ENCODE measurements around the gene INPP5A.

INPP5A gene

DNA sequence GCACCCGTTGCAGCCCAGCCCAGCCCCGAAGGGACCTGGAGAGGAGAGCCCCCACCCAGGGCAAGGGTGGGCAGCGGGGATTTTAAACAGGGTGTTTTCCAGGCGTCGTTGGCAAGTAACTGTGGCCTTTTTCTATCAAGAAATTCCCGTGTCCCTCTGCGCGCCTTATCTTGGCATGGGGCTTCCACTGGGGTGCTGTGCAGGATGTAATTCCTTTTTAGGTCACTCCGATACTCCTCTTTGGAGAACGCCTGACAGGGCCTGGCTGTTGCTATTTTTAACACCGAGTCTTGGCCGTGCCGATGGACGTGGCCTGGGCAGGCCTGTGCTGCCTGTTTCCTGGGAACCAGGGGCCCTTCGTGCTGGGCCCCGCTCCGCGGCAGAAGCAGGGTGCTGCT lies 93.8 kb downstream of the INPP5A start:
- DNase-seq (ENCODE audit: low read depth), result peak; percentile 24

DNA sequence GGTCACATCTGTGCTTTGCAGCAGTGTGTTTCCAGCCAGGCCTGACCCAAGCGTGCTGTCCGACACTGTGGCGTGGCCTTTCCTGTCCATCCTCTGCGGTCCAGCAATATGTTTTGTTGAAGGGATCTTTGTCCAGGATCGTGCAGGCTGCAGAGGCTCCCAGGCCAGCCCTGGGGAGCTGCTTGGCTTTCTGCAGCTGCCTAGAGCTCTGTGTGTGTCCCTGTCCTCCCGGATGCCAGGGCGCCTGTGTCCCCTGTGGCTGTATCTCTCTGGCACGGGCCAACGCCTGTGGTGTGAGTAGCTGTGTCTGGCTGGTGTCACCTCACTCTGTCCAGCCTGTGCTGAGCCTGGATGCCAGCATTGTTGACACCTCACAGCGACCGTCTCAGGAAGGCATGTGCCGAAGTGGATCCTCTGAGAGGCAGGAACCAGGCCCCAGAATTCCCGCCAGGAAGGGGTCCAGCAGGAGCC lies 94.5 kb downstream of the INPP5A start:
- no peak for DNase-seq (ENCODE audit: low read depth)

DNA sequence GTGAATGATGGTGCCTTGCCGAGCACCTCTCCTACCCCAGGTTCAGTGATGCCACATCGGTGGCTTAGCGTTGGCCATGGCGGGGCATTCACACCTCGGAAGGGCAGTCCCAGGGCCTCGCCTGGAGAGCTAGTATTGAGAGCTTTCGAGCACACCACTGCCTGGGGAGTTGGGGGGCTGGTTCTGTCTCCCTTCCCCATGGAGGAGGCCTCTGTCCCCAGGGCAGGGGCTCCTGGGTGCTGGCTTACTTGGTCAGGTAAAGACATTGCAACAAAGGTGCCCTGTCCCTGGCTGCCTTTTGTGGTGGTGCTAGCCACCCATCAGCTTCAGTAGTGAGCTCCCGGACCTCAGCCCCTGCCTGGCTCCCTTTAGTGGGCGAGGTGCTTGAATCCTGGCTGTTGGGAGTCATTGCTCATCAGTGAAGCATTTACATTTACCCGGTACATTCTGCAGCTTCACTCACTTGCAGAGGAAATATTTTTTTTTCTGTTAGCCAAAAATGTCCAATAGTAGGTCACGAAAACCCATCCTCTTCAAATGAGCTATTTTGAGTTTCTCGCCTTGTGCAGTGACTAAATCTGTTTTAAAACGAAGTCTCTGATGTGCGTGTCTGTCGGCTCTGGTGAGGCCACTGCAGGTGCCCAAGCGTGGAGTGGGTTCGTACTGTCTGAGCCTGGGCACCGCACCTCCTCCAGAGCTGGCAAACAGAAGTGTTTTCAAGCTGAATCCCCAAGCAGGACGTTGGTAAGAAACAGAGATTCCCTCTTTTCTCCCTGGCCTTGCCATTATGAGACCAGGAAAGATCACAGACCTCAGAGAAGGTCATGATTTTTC lies 95.5 kb downstream of the INPP5A start:
- no peak for DNase-seq (ENCODE audit: low read depth)

DNA sequence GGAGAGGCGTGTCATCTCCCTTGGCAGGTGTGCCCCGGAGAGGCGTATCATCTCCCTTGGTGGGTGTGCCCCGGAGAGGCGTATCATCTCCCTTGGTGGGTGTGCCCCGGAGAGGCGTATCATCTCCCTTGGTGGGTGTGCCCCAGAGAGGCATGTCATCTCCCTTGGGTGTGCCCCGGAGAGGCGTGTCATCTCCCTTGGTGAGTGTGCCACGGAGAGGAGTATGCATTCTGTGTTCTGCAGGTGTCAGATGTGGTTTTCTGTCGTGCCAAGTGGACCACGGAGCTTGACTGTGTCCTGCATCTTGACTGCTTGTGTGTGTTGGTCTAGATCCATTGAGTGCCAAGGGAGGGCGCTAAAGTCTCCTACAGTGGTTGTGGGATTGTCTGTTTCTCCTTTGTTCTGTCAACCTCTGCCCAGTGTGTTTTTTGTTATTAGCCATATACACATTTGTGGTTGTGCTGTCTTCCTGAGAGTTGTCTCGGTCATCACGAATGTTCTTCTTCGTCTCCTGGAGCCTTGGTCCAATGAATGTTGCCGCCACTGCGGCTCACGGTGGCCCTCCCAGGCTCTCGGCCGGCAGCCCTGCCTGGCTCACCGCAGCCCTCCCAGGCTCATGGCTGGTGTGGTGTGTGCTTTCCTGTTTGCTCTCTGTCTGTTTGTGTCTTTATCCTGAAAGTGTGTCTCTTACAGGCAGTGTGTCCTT lies 96.8 kb downstream of the INPP5A start:
- no peak for DNase-seq (ENCODE audit: low read depth)

DNA sequence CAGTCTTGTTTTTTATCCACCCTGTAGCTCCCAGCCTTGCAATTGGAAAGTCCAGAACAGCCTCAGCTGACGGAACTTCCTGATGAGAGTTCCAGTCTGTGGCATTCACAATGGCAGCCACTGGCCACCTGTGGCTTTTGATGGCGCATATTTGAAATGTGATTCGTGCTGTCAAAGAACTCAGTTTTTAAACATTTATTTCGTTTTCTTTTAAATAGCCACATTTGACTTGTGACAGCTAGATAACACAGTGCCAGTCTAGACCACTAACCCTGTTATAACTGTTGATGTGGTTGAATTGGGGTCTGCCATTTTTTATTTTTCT lies 97.3 kb downstream of the INPP5A start:
- DNase-seq (ENCODE audit: low read depth), result no peak

DNA sequence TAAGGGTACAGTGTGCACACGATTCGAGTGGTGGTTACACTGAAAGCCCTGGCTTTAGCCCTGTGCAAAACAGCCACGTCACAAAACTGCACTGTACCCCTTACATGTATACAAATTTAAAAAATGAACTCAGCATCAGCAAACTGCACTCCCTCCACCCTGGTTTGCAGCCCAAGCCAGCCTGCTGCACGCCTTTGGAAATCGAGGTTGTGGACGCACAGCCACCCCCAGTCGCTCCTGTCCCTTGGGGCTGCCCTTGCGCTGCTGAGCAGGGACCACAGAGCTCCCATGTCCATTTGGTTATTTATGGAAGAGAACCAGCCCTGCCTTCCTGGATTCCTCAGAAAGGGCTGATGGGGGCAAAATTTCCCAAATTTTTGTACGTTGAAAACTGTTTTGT lies 98.8 kb downstream of the INPP5A start:
- no peak for DNase-seq (ENCODE audit: low read depth)

DNA sequence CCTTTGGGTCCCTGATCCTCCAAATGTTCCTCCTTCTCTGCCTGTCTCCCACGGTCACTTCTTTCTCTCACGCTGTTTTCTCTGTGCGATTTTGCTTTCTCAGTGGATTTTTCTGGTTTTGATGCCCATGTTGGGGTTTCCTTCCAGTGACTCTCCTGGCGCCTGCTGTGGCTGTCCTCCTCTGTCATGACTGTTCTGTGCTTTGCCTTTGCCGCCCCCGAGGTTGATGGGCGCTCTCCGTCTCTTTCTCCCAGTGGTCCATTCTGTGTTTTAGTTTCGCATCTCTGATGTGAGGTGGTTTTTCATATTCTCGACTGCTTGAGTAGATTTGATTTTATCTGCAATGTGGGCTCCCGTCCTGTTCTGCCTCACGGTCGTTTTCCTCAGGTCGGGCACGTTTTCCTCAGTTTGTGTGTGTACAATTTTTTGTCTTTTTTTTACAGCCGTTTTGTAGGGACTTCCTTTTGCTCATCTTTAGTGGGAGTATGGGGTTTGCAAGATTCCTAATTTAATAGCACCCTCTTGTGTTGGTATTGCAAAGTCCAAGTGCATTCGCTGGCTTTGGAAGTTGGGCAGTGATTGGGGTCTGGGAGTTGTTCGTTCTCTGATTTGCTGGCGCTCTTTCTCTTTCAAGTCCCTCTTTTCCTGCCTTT lies 100.0 kb downstream of the INPP5A start:
- peak; percentile 54 for DNase-seq (ENCODE audit: low read depth)

DNA sequence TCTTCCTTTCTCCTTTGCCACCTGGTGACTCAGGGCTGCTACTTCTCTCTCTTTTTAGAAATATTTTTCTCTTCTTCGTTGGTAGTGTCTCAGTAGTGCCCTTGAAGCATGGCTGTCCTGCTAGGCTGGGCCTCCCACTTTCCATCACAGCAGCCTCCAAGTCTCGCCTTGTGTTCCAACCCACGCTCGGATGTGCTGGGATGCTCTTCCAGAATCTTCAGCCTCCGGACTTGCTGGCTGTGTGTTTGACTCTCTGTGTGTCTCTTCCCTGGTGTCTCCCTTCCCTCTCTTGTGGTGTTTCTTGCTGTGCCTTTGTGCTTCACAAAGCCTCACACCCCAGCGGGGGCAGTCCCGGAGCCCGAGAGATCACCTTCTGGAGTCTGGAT lies 100.5 kb downstream of the INPP5A start:
- DNase-seq (ENCODE audit: low read depth), result no peak

DNA sequence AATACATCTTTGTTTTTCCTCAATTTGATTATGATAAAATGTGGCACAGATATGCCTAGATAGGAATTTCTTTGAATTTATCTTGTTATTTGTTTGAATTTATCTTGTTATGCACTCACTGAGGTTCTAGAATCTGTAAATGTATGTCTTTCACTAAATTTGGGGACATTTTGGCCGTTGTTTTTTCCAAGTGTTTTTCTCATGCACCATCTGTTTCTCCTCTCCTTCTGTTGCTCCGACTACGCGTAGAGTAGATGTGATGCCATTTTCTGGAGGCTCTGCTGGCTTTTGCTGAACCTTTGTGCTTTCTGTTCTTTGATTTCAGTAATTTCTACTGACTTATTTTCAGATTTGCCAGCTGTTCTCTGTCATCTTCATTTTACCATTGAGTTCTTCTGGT lies 101.9 kb downstream of the INPP5A start:
- no peak for DNase-seq (ENCODE audit: low read depth)

DNA sequence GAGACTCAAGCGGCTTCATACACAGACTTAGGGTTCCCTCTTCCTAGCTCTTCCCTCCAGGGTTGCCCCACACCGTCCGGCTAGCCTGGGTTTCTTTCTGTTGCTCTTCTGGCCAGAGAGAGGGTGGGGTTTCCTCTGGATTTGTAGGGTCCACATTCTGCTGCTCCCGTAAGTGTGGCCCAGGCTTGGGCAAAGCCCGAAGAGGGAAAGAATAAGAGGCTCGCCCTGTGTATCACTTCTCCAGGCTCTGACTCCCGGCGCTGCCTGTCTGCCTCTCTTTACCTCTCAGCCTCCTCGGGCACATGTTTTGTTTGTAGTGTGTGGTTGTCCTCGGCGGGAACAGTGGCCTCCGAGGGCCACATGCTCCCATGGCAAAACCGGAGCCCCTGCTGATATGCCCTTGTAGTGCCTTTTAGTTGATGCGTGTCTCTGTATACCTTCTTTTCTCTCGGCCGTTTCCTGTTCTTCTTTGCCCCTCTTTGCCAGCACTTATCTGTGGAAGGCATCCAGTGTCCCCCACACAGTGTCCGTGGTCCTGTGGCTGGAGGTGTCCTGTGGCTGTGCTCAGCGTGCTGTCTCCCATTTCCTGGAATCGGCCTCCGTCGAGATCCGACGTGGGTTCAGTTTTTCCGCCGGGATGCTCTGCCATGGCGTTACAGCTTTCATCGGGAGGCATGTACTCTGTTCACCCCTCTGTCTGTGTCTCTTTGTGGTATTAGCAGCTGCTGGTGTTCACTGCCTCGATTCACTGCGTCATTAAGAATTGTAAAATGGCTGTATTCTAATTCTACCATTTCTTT lies 102.9 kb downstream of the INPP5A start:
- no peak for DNase-seq (ENCODE audit: low read depth)

DNA sequence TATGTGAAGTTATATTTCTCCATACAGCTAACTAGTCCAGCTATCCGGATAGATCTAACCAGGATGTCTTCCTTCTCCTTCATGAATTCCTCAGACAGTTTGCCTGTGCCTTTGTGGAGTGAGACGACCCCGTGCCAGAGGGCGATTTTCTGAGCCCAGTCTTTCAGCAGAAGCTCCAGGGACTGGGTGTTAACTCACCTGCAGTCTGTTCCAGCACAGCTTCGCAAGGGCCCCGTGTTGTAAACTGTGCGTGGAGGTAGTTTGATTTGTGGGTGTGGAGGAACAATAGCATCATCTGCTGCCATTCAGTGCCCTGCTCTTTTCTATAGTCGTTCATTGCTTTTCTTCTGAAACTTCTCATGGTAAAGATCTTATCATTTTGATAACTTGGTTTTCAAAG lies 103.8 kb downstream of the INPP5A start:
- DNase-seq (ENCODE audit: low read depth), result no peak

DNA sequence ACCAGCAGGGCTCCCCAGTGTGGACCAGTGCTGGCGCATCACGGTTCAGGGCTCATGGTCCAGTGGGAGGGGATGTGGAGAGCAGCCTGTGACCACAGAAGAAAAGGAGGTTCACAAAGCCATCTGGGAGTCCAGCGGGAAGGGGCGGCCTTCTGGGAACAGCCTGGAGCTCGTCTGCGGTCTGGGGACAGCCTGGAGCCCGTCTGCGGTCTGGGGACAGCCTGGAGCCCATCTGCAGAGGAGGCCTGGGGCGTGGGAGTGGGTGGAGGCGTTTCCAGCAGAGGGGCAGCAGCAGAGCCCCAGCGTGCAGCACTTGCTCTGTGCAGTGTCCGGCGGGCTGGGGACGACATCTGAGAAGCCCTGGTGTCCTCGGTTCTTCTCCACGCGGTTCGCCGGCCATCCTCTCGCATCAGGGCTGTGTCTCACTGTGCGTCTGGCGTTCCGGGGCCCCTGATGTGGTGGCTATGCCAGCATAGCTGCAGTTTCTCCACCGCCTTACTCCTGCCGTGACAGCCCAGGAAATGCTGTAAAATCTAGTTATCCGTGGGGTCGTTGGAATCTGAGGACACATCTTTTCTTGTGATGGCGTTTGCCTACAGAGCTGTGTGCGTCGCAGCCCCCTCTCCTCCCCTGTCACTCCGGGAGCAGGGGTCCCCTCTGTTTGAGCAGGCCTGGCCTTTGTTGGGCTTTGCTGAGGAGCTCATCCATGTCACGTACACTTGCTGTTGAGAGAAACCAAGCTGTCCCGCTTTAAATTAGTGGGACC lies 104.6 kb downstream of the INPP5A start:
- DNase-seq (ENCODE audit: low read depth), result no peak

DNA sequence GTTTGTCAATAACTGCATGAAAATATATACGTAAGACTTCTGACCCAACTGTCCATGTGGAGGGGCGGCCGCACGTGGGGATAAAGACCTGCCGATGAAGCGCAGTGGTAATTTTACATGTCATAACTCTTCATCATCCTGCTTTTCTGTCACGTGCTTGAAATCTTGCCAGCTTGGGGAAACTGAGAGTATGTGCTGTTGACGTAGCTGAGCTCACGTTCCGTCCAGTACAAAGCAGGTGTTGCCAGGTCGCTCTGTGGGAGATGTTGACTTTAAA lies 105.1 kb downstream of the INPP5A start:
- no peak for DNase-seq (ENCODE audit: low read depth)

DNA sequence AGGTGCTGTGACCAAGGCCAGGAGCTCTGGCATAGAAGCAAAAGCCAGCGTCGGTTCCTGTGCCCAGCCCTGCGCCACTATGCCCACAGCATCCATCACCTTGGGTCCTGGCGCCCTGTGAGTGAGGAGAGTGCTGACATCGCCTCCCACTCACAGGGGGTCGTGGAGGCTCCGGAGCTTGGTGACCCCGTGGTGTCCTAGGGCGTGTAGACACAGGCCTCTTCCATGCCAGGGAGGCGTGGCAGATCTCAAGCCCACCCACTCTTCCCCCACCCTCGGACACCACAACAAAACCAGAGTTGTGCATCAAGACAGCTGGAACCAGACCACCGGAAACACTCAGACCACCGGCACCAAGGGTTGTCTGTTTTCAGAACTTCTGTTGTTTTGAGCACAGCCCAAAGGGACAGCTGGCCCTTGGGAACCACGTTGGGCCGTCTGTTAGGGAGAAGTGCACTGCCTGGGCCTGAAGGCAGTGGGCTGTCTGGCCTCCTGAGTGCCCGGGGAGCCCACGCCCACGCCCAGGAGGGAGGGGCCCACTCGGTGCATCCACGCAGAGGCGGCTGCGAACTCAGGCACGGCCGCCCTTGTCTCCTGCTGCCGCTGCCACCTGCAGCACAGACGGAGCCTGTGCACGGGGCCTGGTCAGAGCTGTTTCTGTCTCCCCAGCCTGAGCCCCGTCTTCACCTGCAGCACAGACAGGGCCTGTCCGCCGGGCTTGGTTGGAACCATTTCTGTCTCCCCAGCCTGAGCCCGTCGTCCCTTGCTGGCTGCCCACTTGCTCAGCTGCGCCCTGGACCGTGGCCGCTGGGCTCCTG lies 106.3 kb downstream of the INPP5A start:
- no peak for DNase-seq (ENCODE audit: low read depth)

DNA sequence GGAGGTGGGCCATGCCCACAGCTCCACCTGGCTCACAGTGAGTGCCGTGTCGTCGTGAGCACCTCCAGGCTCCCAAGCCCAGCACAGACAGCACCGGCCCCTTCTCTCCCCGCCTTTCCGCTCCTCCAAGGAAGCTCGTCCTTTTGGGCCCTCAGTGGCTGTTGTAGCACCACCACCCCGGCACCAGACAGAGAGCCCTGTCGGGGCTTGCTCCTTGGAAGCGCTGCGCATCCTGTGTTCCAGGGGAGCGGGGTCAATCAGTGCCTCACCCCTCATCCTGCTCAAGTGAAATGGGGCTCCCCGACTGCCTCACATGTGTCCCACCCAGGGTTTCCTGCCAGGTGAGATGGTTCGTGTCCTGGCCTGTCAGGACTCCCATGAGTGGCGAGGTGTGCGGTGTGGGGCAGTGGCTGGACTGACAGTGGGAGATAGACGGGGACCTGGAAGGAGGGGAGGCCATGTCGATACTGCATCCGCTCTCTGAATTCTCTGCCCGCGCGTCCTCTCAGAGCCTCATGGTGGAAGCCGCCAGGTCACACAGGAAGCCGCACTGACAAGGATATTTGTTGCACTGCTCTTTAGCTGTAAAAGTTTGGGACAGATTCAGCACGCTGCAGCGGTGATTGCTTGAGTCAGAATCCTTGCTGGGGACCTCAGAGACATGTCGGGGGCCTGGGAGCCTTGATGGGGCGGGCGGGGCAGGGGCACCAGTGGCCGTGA lies 107.1 kb downstream of the INPP5A start:
- DNase-seq (ENCODE audit: low read depth), result no peak

DNA sequence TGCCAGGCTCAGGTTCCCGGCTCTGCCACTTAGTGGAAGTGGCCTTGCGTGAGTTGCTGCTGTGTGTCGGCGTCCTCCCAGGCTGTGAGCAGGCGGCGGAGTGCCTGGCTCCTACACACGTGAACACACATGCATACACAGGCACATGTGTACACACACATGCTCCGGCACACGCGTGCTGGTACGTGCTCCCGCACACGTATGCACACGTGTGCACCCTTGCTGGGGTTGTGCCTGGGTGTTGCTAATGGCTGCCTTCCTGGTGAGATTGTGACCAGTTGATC lies 107.6 kb downstream of the INPP5A start:
- no peak for DNase-seq (ENCODE audit: low read depth)

DNA sequence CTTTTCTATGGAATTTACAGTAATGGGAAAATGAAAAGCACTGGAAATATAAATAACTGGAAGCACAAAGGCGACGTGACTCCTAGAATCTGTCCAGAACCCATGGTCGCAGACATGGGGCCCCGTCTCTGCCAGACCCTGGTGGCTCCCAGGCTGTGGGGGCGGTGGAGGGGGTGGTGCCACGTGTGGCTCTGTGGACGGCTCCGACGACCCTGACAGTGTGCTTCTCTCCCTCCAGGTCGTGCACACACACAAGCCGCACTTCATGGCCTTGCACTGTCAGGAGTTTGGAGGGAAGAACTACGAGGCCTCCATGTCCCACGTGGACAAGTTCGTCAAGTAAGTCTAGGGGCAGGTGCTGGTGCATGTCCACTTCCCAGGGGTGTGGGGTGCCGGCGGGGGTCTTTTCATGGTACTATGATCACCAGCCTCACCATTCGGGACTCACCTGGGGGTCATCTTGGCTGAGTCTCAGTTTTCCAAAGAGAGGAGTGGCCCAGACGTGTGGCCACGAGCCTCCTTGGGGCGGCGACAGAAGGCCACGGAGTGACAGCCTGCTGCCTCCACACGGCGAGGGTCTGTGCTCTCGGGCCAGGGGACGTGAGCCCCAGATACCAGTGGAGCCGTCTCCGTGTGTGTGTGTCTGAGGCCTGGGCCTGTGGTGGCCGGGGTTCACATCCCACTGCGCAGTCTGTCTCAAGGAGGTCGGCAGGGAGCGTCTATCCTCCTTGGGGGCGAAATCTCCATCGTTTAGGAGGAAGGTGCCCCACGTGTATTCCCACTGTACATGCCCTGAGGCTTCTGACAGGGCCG lies 108.2 kb downstream of the INPP5A start:
- DNase-seq (ENCODE audit: low read depth), result no peak

DNA sequence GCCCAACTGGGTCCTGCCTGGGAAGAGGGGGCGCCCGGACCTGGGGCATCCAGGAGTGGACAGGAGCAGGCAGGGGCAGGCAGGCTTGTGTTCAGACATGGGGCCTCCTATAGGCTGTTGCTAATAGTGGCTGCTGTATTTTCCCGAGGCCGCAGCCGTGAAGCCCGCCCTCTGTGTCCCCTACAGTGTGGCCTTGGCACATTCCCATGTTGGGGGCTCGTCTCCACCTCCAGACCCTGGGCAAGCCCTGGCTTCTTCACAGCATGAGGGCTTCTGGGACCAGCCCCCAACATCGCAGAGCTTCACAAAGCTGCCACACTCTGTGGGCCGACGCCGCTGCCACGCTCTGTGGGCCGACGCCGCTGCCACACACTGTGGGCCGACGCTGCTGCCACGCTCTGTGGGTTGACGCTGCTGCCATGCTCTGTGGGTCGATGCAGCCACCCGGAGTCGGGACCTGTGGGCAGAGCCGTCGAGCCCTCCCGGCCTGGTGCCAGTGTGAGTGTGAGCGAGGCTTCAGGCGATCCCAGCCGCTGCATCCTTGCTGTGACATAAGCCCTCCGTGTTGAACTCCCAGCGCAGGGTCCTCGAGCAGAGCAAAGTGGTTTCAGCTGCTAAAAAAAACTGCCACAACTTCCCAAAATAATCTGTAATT lies 109.0 kb downstream of the INPP5A start:
- DNase-seq (ENCODE audit: low read depth), result no peak

DNA sequence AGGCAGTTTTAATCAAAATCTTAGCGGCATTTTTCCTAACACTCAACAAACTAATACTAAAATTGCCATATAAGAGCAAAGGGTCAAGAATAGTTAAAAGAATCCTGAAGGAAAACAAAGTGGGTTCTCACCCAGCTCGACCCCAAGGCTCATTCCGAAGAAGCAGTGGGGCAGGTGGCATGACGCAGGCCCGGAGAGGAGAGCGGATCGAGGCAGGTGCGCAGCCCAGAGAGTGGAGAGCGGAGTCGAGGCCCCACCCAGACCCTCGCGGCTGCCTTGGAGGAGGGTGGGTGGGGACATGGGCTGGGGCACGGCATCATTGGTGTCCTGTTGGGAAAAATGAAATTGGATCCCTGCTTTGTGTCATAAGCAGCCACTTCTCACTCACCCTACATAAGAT lies 109.8 kb downstream of the INPP5A start:
- DNase-seq (ENCODE audit: low read depth), result no peak

Data from amniotic epithelial cell (primary cell).